ENCODE results near the gene TNRC18. TPM values are rescaled to one million over a fixed set of nuclear protein-coding genes. Genes with fewer than 3 reads are reported as not detected.

Gene TNRC18
- total and polyA plus RNA-seq, 9 of the 15 experiments (the other 6 are each of a cell fraction or from before 2014, with no cell fraction given): 0.03 to 43.2 (median 18.0) TPM

DNA sequence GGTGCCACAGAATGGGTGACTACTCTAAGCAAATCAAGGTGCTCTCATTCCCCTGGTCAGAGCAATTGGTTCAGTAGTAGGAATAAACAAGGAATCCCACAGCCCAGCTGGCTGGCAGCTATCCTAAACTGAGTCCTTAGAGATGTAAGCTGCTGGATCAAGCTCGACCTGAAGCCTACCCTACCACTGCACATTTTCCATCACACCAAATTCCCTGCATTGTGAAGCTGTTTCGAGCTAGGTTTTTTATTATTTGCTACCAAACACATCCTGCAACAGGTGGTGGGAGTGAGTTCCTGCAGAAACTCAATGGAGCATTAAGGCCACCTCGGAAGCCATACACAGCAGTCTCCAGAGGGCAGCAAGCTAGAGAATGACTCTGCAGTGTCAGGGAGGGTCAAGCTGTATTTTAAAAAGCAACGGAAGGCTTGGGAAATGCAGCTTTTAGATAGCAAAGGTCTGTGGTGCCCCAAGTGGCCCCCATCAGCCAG lies 33.7 kb upstream of the TNRC18 start (continued):
- TF ChIP-seq, protein P1, sequence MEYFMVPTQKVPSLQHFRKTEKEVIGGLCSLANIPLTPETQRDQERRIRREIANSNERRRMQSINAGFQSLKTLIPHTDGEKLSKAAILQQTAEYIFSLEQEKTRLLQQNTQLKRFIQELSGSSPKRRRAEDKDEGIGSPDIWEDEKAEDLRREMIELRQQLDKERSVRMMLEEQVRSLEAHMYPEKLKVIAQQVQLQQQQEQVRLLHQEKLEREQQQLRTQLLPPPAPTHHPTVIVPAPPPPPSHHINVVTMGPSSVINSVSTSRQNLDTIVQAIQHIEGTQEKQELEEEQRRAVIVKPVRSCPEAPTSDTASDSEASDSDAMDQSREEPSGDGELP (CRISPR knock-in tag; IDR thresholded peaks at IDR 0.05; ENCODE audit: borderline replicate concordance): no peak
- no peak for TF ChIP-seq POLR2B (IDR thresholded peaks at IDR 0.05; ENCODE audit: low read depth, partially characterized antibody)
- no peak for TF ChIP-seq RAD51 (IDR thresholded peaks at IDR 0.05; ENCODE audit: borderline replicate concordance, low read depth)
- TF ChIP-seq, protein P2, sequence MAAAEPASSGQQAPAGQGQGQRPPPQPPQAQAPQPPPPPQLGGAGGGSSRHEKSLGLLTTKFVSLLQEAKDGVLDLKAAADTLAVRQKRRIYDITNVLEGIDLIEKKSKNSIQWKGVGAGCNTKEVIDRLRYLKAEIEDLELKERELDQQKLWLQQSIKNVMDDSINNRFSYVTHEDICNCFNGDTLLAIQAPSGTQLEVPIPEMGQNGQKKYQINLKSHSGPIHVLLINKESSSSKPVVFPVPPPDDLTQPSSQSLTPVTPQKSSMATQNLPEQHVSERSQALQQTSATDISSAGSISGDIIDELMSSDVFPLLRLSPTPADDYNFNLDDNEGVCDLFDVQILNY (CRISPR knock-in tag; IDR thresholded peaks at IDR 0.05): 0 out of 2 replicates have a peak, but pooled peaks have one; percentile 18
- 0 out of 2 replicates have a peak, but pooled peaks have one; percentile 72 for TF ChIP-seq PTBP1 (IDR thresholded peaks at IDR 0.05; ENCODE audit: low read depth, low read length)
- TF ChIP-seq ZBTB17 (CRISPR knock-in tag; IDR thresholded peaks at IDR 0.05): no peak
- TF ChIP-seq NFE2 (IDR thresholded peaks at IDR 0.05; ENCODE audit: low read depth): peak; percentile 93
- TF ChIP-seq KLF16 (IDR thresholded peaks at IDR 0.05): no peak
- no peak for TF ChIP-seq MCM2 (IDR thresholded peaks at IDR 0.05; ENCODE audit: low read depth)
- no peak for TF ChIP-seq MECOM (CRISPR knock-in tag; IDR thresholded peaks at IDR 0.05)
- TF ChIP-seq, protein P3, sequence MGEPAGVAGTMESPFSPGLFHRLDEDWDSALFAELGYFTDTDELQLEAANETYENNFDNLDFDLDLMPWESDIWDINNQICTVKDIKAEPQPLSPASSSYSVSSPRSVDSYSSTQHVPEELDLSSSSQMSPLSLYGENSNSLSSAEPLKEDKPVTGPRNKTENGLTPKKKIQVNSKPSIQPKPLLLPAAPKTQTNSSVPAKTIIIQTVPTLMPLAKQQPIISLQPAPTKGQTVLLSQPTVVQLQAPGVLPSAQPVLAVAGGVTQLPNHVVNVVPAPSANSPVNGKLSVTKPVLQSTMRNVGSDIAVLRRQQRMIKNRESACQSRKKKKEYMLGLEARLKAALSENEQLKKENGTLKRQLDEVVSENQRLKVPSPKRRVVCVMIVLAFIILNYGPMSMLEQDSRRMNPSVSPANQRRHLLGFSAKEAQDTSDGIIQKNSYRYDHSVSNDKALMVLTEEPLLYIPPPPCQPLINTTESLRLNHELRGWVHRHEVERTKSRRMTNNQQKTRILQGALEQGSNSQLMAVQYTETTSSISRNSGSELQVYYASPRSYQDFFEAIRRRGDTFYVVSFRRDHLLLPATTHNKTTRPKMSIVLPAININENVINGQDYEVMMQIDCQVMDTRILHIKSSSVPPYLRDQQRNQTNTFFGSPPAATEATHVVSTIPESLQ (CRISPR knock-in tag; IDR thresholded peaks at IDR 0.05): 0 out of 2 replicates have a peak, but pooled peaks have one; percentile 34
- peak; percentile 79; the same call in 1 of the 2 replicates for TF ChIP-seq EP300 (IDR thresholded peaks at IDR 0.05; ENCODE audit: low read length)
- no peak for TF ChIP-seq TRIM28 (IDR thresholded peaks at IDR 0.05)
- no peak for TF ChIP-seq ZNF23 (CRISPR knock-in tag; IDR thresholded peaks at IDR 0.05)
- no peak for TF ChIP-seq ZNF584 (CRISPR knock-in tag; IDR thresholded peaks at IDR 0.05; ENCODE audit: low read depth)
- no peak for TF ChIP-seq CEBPG (CRISPR knock-in tag; IDR thresholded peaks at IDR 0.05)
- no peak for TF ChIP-seq CEBPG (tag; conservative IDR thresholded peaks at IDR 0.05 in 1 of 2, IDR thresholded peaks at IDR 0.05 in 1 of 2)
- no peak for TF ChIP-seq FOXK1 (CRISPR knock-in tag; IDR thresholded peaks at IDR 0.05; ENCODE audit: borderline replicate concordance)
- TF ChIP-seq POLR2AphosphoS5 (IDR thresholded peaks at IDR 0.05; ENCODE audit: control insufficient read depth, insufficient read depth, low read depth, low read length): no peak
- TF ChIP-seq, protein P4, sequence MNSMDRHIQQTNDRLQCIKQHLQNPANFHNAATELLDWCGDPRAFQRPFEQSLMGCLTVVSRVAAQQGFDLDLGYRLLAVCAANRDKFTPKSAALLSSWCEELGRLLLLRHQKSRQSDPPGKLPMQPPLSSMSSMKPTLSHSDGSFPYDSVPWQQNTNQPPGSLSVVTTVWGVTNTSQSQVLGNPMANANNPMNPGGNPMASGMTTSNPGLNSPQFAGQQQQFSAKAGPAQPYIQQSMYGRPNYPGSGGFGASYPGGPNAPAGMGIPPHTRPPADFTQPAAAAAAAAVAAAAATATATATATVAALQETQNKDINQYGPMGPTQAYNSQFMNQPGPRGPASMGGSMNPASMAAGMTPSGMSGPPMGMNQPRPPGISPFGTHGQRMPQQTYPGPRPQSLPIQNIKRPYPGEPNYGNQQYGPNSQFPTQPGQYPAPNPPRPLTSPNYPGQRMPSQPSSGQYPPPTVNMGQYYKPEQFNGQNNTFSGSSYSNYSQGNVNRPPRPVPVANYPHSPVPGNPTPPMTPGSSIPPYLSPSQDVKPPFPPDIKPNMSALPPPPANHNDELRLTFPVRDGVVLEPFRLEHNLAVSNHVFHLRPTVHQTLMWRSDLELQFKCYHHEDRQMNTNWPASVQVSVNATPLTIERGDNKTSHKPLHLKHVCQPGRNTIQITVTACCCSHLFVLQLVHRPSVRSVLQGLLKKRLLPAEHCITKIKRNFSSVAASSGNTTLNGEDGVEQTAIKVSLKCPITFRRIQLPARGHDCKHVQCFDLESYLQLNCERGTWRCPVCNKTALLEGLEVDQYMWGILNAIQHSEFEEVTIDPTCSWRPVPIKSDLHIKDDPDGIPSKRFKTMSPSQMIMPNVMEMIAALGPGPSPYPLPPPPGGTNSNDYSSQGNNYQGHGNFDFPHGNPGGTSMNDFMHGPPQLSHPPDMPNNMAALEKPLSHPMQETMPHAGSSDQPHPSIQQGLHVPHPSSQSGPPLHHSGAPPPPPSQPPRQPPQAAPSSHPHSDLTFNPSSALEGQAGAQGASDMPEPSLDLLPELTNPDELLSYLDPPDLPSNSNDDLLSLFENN (IDR thresholded peaks at IDR 0.05; ENCODE audit: low read depth in 2 of 2, low read length in 2 of 2): no peak
